Lower leg skin (tissue), 3 donors: Measurements from ENCODE around the gene TIMP4.

ENCODE experiments used
- CTCF ChIP-seq, 3 donors: fragments of 450-650 bp; IDR thresholded peaks; one replicate each; pipeline ENCODE4 v1.5.1; 2016; ENCODE audit warnings: antibody characterized with exemption in 3 of 3, mild to moderate bottlenecking in 3 of 3, moderate library complexity in 2 of 3
- POLR2A ChIP-seq, 2 donors: fragments of 450-650 bp; IDR thresholded peaks; one replicate each; pipeline ENCODE4 v1.6.1; 2016 to 2017; ENCODE audit warnings: antibody characterized with exemption in 2 of 2, mild to moderate bottlenecking in 1 of 2, moderate library complexity in 1 of 2

GRCh38 chr3:12186515-12187286 lies 28.0 kb upstream of the TIMP4 start:
- TF ChIP-seq CTCF (IDR thresholded peaks at IDR 0.05) (no peak), POLR2A (IDR thresholded peaks at IDR 0.05) (no peak)
